NCI-H774 (cell line): Measurements from ENCODE around the gene INPP5A.

Experiments
- DNase-seq: peaks from one replicate; lab custom pipeline; 2025; lab: John Stamatoyannopoulos, UW

Gene INPP5A

DNA sequence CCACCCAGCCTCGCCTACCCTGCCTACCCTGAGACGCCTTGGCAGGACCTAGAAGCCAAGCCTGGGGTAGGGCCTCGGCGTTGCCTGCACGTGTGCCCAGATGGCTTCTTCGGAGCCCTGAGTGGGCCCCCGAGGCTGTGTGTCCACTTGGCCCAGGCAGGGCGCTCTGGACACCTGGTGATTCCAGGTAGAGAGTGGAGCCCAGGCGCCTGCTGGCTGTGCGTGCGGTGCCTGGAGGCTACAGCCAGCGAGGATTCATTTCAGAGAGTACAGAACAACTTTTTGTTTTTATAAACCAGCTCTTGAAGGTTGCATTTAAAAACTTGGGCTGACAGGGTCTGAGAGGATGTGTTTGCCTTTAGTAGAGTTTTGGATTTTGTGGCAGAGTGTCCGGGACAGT, 208.4 kb downstream of the INPP5A start:
- DNase-seq, result no peak

DNA sequence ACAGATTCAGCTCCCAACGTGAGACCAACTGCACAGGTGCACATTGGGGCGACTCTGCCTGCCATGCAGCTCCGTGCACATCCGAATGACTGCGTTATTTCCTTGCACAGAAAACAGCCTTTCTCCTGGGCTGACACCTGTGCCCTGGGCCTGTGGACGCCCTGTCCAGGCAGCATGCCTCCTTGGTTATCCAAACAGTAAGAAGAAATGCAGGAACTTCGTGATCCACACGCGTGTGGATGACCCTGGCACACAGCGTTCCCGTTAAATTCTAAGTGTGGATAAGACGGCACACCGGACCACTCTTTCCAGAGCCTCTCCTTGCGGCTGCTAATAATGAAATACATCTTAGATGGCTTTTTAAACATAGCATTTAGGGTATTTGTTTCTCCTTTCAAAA, 208.8 kb downstream of the INPP5A start:
- no peak for DNase-seq

DNA sequence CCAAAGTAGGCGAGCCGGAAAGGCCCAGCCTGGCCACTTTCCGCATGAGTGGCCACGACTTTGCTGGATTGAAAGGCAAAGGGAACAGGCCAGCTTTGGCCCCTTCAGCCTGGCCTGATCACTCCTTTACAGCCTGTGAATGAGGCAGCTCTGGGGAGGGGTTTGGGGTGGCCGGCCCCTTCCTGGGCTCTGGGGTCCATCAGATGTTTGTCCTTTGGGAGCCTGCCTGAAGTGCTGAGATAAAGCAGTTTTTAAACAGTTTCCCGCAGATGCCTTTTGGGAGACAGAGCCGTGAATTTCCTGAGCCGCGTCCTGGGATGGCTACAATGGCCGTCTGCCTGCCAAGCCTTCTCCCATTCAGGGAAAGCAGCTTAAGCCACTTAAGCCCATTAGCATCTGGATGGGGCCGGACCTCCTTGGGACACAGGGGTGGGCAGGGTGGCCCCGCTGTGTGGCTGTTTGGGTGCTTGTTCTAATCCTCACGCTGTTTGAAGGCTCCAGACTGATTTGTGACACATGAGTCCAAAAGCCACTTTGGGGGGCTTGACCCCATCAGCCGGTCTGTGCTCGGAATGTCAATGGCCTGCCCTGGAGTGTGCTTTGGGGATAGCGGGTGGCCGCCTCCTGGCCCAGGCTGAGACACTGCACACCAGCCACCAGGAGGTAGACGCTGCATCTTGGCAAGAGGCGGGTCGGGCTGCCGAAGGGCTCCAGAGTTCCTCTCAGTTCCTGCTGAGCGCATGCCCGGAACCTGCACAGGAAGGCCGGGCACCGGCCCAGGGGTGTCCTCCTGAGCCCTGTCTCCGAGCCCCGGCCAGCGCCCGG, 209.4 kb downstream of the INPP5A start:
- DNase-seq, result no peak

DNA sequence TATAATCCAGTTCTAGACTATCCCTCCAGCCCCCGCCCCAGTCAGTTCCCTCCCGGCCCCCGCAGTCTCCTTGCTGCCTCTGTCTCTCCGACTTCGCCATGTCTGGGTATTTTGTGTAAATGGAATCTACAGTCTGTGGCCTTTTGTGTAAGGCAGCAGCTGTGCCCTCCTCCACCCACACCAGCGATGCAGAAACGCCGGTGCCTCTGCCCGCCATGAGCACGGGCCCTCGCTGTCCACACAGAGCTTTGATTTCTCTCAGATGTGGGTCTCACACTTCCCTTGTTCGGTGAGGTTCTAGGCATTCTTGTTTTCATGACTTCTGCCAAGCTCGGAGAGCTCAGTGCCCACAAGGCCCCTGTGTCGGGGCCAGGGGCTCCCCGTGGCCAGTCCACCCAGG, 210.5 kb downstream of the INPP5A start:
- no peak for DNase-seq

DNA sequence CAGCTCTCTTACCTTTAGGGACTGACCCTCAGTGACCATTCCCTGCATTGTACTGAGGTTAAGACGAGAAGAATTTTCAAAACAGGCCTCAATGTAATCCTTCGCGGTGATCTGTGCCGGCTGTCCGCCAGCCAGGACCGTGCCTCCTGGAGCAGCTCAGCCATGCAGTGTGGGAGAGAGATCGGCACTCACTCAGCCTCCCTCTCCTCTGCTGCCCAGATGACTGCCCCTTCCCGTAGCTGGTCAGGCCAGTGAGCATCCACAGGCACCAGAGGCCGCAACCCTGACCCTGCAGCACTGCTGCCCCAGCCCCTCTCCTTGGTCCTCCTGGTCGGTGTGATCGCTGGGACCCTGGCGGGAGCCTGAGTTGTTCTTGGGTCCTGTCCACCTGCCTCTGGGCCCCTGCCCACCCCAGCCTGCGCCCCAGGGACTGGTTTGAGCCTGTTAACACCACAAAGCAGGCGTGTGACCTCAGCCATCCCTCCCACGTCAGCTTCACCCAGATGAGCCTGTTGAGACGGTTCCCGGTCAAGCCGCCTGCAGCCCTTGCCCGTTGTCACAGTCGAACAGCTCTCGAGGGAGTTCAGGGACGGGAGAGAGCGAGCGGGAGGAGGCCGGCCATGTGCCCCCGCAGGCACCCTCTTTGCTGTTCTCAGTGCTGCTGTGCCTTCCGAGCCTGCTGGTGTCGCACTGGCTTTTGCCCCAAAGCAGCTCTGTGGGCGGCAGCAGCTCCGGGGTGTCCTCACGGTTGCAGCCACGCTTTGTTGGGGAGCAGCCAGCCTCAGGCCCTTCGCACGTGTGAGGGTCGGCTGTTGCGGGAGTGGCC, 211.2 kb downstream of the INPP5A start:
- DNase-seq, result no peak

DNA sequence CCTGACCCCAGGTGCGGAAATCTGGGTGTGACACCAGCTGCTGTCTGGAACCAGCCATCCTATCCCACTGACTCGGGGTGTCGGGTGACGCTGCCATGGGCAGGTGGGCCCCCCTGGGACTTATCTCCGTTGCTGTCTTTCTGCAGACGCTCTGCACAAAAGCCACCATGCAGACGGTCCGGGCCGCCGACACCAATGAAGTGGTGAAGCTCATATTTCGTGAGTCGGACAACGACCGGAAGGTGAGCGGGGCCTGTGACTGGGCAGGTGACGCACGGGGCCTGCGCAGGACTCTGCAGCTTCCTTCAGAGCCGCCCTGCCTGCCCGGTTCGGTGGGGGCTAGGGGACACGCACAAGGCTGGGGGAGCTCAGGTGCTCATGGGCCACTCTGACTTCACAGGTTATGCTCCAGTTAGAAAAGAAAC, 211.8 kb downstream of the INPP5A start:
- DNase-seq, result no peak

DNA sequence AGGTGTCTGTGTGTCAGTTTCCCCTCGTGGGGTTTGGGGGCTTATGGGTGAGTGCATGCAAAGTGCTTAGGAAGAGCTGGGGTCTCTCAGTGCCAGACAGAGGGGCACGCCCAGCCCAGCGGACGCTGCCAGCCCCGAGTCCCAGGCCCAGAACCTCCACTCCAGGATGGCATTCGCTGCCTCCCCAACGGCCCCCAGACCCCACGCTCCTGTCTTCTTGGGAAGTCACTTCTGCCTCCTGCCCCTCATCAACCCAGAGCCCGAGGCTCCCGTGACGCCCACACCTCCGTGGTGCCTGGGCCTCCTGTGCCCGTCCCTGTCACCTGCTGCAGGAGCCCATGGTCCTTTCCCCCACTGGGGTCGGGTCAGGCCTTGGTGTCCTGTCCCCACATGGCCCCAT, 213.3 kb downstream of the INPP5A start:
- no peak for DNase-seq

DNA sequence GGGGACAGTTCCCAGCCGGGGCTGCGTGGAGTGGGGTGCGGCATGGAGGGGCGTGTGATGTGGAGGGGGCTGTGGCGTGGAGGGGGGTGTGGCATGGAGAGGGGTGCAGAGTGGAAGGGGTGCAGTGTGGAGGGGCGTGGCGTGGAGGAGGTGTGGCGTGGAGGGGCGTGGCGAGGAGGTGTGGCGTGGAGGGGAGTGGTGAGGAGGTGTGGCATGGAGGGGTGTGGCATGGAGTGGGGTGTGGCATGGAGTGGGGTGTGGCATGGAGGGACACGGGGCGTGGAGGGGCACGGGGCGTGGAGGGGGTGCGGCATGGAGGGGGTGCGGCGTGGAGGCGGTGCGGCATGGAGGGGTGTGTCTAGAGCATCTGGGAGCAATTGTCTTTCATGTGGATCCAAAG, 214.8 kb downstream of the INPP5A start:
- DNase-seq, result no peak

DNA sequence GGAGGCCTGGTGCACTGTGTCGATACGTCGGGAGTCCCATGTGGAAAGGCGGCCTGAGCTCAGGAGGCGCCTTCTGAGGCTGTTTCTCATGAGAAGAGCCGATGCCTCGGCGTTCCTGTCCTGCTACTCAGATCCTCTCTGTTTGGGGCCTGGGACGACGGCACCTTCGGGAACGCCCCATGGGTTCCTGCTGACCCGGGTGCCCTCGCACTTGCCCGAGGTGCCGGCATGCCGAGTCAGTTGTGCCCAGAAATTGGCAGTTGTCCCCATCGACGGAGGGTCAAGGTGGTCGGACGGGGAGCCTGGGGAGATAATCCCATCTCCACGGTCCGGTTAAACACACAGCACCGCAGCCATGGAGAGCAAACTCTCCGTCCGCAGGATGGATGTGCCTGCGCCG, 215.4 kb downstream of the INPP5A start:
- no peak for DNase-seq

DNA sequence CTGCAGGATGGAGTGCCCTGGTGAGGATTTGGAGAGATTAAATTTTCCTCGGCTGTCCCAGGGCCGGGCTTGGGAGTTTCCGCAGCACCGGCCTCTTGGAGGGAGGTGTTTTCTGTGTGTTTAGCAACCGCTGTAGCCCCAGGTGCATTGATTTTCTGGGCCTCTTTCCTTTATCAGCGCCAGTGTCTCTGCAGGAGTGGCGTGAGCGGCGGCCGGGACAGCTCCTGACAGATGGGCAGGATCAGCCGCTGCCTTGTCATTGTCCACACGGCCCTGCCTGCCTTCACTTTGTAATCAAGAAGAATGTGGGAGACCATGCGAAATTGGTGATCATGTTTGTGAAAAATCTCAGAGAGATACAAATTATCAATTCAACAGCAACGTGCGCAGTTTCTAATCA, 216.0 kb downstream of the INPP5A start:
- DNase-seq, result no peak

DNA sequence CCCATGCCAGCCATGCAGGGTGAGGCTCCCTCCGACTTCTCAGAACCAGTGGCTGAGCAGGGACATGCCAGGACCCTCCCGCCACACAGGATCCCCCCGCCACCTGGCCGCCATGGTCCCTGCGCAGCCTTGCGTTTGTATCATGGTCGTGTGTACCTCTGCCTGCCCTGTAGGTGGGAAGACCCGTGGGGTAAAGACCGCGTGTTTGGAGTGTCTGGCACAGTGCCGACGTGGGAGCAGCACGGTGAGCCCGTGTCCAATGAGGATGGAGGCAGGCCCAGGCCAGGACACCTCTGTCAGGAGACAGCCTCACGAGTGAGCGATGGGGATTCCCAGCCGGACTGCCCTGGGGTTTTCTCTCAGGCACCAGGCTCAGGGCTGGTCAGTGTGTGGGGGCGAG, 216.5 kb downstream of the INPP5A start:
- DNase-seq, result no peak

DNA sequence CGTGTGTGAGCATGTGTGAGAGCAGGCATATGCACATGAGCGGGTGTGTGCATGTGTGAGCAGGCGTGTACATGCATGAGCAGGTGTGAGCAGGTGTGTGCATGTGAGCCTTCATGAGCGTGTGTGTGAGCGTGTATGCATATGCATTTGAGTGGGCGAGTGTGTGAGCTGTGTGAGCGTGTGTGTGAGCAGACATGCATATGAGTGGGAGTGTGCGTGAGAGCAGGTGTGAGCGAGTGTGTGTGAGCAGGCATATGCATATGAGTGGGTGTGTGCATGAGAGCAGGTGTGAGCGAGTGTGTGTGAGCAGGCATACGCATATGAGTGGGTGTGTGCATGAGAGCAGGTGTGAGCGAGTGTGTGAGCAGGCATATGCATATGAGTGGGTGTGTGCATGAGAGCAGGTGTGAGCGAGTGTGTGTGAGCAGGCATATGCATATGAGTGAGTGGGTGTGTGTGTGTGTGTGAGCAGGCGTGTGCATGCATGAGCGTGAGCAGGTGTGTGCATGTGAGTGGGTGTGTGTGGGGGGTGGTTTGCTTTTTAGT, 217.7 kb downstream of the INPP5A start:
- no peak for DNase-seq

DNA sequence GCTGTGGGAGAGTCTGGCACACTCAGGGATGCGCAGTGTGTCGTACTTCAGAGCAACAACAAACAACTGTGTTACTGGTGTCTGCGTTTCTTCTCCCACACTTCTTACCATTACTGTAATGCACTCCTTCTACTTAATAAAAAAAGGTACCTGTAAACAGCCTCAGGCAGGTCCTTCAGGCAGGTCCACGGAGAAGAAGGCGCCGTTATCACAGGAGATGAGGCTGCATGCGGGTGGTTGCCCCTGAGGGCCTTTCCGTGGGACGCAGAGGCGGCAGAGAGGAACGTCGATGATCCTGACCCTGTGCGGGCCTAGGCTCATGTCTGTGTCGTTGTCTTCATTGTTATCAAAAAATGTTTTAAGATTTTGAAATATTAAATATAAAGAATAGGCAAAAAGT, 219.0 kb downstream of the INPP5A start:
- DNase-seq, result no peak

DNA sequence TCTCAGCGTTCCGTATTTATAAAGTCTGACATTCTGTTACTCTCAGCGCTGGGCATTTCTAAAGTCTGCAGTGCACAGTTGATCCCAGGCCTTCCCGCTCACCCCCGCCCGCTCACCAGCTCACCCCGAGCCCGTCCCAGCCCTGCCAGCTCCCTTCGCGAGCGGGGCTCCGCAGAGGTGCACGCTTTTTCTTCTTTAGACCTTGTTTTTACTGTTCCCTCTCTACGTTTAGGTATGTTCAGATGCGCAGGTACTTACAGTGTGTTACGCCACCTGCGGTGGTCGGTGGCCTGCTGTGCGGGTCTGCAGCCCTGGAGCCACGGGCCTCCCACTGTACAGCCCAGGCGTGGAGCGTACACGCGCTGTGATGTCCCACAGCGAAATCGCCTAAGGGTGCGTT, 219.6 kb downstream of the INPP5A start:
- no peak for DNase-seq

DNA sequence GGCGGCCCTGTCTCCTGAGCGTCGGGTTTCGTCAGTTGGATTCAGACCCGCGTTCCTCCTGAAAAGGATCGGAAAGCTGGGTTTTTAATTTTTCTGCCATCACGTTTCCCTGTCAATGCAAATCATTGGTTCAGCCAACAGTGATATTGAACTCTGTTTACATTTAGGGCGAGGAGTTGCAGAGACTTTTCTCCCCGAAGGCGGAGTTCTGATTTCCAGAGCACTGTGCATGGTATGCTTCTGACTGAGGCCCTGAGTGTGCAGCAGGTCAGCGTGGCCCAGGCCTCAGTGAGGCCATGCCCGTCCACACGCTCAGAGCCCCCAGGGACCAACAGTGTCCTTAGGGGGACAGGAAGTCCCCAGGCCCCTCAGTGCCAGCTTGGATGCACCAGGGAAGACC, 221.3 kb downstream of the INPP5A start:
- no peak for DNase-seq

DNA sequence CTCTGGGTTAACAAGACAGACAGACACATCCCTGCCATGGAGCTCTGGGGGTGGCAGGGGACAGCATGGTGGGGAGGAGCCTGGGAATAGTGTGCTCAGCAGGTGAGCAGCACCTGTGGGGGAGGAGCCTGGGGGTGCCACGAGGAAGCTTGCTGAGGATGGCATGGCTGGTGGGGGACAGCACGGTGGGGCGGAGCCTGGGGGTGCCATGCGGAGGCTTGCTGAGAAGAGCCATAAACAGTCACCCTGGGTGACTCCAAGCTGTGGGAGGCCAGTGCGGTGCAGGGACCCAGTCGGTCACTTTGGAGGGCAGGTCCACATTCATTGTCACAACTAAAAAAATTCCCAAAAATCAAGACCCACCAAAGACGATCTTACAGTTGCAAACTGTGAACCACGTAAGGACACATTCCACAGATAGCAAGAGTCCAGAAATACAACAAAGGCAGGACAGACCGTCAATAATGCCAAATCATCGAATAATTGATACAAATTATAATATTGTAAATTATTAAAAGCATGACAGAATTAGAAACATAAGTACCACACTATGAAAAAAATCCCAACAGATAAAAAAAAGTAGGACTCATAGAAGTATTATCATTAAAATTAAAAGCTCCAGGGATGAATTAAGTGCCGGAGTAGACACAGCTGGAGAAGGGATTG, 223.9 kb downstream of the INPP5A start:
- DNase-seq, result no peak

DNA sequence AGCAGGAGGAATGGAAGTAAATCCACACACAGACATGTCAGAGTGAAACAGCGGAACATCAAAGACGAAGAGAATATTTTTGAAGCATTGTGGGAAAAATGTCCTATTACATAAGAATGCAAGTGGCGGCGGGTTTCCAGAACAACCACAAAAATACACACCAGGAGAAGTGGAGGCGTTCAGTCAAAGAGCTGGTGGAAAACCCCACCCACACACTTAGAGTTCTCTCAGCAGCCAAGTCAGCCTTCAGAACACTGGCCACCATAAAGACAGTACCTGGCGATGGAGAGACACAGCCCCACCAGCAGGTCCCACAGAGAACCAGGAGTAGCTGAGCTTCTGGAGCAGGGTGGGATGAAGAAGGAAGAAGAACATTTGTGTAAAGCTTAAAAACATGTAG, 224.7 kb downstream of the INPP5A start:
- no peak for DNase-seq

DNA sequence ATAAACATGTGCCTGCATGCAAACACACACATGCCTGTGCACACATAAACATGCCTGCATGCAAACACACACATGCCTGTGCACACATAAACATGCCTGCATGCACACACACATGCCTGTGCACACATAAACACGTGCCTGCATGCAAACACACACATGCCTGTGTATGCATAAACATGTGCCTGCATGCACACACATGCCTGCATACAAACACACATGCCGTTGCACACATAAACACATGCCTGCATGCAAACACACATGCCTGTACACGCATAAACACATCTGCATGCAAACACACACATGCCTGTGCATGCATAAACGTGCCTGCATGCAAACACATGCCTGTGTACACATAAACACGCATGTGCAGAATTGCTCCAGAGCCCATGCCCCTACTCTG, 226.0 kb downstream of the INPP5A start:
- no peak for DNase-seq

DNA sequence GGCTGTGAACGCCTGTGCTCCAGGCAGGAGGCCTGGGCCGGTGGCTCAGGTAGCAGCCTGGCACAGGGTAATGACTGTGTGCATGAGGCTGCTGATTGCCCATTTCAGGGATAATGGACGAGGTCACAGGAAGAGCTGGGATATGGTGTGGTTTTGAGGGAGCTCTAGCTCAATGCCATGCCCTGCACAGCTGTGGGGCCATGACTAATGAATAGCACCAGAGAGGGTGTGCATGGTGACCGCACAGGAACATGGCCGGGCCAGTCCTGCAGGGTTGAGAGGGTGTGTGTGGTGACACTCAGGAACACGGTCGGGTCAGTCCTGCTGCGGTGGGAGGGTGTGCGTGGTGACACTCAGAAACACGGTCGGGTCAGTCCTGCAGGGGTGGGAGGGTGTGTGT, 226.5 kb downstream of the INPP5A start:
- no peak for DNase-seq

DNA sequence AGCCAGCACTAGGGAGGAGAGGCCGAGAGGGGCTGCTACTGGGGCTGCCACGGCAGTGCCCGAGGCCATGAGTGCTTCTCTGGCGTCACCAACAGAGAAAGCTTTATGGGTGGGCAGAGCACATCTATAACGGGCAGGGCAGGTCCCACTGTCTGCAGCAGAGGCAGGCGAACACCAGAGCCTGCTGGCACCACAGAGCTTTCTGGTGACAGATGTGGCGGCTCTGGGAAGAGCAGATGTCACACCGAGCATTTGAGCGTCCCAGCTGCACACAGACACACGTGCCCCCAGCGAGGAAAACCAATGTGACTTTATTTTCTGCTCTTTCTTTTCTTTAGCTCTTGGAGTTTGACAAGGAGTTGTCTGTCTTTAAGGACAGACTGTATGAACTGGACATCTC, 227.8 kb downstream of the INPP5A start:
- DNase-seq, result no peak

DNA sequence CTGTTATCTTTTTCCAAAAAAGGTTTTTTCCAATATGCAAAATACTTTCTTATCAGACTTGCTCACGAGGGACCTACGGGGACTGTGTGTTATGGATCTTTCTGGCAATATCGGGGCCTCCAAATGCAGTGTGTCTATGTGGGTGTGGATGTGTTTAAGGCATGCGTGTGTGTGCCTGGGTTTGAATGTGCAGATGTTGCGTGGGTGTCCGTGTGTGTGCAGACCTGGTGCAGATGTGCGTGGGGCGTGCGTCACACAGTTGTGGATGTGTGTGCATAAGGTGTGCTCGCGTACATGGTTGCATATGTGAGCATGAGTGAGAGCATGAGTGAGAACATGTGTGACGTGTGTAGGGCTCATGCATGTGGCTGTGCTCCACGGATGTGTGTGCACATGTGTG, 228.7 kb downstream of the INPP5A start:
- no peak for DNase-seq

DNA sequence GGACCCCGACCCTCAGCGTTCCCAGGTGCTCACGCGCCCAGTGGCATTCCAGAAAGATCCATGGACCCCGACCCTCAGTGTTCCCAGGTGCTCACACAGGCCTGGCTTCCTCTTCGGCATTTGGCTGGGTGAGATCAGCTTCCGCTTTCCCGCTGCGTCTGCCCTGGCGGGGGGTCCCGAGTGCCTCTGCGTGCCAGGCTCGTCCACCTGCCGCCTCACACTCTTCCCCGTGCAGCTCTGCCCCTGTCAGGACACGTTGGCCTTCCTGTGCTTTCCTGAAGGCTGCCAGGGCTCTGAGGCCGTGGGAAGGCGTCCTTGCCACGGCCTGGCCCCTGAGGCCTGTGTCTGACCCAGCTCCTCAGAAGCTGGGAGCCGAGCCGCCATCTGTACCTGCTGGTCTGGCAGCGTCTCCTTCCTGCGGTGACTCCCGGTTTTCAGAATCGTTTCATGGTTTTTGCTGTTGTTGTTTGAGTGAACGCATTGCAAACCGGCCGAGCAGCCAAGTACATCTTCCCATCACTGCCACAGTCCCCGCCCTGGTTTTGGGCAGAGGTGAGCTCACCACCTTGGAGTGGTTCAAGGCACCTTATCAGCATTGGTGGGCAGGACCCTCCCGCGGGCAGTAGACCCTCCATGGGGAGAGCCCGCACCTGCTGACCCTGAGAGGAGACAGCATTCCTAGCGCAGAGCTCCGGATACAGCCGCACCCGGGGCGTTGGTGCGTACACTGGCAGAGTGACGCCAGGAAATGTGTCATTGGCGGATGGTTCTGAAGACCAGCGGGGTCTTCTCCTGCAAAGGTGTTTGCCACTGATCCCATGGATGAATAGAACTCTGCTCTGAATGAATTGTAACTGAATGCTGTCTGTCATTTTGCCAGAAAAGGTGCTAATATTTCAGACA, 231.0 kb downstream of the INPP5A start:
- DNase-seq, result no peak
